ENCODE measurements around the gene MEGF11.

DNA sequence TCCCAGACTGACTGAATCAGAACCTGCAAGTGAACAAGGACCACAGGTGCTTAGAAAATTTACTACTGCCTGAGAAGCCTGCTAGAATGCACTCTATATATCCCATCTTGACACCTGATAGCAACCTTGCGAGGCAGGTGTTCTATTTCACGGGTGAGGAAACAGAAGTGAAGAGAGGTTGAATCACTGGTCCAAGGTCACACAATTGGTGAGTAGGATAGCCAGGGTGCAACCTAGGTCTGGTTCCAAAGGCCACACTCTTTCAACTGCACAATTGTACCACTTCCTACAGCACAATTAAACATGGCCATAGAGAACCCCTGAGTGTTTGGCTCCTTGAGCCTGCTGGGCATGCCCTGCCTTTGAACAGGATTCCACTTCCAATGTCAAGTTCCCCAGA lies 297.2 kb downstream of the MEGF11 start:
- TF ChIP-seq EZH2 (IDR thresholded peaks at IDR 0.05) = no peak
- TF ChIP-seq CTCF (IDR thresholded peaks at IDR 0.05) = no peak
- no peak for TF ChIP-seq EZH2phosphoT487 (IDR thresholded peaks at IDR 0.05)

Data from neural progenitor cell (in vitro differentiated cells).